GM10248 (cell line): ENCODE measurements around the gene SLC2A6.
"Not testable (repeated sequence)": the region's sequence is repeated elsewhere in the genome, so short reads cannot be mapped to it uniquely, and the experiment has no call there.

Experiments used
- CTCF ChIA-PET: fragments of 300-600 bp; sonication (Branson Sonifier 250); formaldehyde crosslinking; extraction: SDS; loops from one replicate; lab custom pipeline; 2021; ENCODE audit warnings: antibody characterized with exemption; lab: Yijun Ruan, JAX
- POLR2A ChIA-PET: fragments of 350-650 bp; sonication (Branson Sonifier 250); formaldehyde crosslinking; extraction: SDS; loops from one replicate; lab custom pipeline; 2020; ENCODE audit warnings: antibody characterized with exemption; lab: Yijun Ruan, JAX
- DNase-seq: peaks from one replicate; pipeline ENCODE4 v3.0.0; 2012; ENCODE audit errors: extremely low spot score
- TF ChIP-seq, protein P1 (sequence below): IDR thresholded peaks from 2 replicates; pipeline ENCODE4 v1.5.1; 2012; ENCODE audit warnings: mild to moderate bottlenecking, low read depth; ENCODE audit errors: extremely low read depth, missing control alignments, control extremely low read depth

The SLC2A6 gene

GRCh38 chr9:133452562-133452961 lies 26.3 kb downstream of the SLC2A6 start:
- TF ChIP-seq, protein P1, sequence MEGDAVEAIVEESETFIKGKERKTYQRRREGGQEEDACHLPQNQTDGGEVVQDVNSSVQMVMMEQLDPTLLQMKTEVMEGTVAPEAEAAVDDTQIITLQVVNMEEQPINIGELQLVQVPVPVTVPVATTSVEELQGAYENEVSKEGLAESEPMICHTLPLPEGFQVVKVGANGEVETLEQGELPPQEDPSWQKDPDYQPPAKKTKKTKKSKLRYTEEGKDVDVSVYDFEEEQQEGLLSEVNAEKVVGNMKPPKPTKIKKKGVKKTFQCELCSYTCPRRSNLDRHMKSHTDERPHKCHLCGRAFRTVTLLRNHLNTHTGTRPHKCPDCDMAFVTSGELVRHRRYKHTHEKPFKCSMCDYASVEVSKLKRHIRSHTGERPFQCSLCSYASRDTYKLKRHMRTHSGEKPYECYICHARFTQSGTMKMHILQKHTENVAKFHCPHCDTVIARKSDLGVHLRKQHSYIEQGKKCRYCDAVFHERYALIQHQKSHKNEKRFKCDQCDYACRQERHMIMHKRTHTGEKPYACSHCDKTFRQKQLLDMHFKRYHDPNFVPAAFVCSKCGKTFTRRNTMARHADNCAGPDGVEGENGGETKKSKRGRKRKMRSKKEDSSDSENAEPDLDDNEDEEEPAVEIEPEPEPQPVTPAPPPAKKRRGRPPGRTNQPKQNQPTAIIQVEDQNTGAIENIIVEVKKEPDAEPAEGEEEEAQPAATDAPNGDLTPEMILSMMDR = no peak
- DNase-seq = no peak
- CTCF ChIA-PET = interaction anchor here (1.3 kb wide), 1 partner anchor 47 kb away, joined by 3 read pairs; no protein-coding TSS in a partner anchor
- POLR2A ChIA-PET = no interaction called here

DNA sequence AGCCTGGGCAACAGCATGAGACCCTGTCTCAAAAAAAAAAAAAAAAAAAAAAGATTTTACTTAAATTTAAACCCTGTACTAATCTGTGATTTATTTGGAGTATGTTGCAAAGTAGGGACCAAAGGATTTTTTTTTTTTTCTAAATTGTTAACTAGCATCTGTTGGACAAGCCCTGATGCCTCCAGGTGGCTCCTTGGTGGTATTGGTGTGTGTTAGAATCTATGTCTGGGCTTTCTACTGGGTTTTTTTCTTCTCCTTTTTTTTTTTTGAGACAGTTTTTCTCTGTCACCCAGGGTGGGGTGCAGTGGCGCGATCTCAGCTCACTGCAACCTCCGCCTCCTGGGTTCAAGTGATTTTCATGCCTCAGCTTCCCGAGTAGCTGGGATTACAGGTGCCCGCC lies 27.0 kb downstream of the SLC2A6 start:
- DNase-seq, POLR2A ChIA-PET: not testable (repeated sequence)
- CTCF ChIA-PET = interaction anchor here (1.3 kb wide), 1 partner anchor 46 kb away, joined by 3 read pairs; no protein-coding TSS in a partner anchor

- POLR2A ChIA-PET = no interaction called here
- no peak for DNase-seq
- CTCF ChIA-PET = no interaction called here
Measured at GRCh38 chr9:133449760-133450159, 29.1 kb downstream of the SLC2A6 start.

DNA sequence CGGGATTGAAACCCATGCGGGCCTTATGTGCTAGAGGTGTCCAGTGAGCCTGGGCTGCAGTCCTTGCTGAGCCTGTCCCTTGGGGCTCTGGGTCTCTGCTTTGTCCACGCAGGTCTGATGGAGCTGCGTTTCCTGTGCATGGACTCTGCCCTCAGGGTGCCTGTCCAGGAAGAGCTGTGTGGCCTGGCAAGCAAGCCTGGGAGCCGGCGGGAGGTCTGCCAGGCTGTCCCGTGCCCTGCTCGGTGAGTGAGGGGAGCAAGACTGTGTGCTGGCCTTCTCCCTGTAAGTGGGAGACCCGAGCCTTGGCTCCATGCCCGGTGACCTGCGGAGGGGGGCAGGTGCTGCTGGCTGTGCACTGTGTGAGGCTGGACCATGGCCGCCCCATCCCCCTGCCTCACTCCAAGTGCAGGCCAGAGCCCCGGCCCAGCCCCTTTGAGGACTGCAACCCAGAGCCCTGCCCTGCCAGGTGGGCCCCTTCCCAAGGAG lies 30.4 kb downstream of the SLC2A6 start:
- CTCF ChIA-PET = no interaction called here
- POLR2A ChIA-PET = no interaction called here
- no peak for DNase-seq
- TF ChIP-seq, protein P1 = no peak

More at GRCh38 chr9:133449760-133450159, 29.1 kb downstream of the SLC2A6 start:
- TF ChIP-seq, protein P1 = no peak

DNA sequence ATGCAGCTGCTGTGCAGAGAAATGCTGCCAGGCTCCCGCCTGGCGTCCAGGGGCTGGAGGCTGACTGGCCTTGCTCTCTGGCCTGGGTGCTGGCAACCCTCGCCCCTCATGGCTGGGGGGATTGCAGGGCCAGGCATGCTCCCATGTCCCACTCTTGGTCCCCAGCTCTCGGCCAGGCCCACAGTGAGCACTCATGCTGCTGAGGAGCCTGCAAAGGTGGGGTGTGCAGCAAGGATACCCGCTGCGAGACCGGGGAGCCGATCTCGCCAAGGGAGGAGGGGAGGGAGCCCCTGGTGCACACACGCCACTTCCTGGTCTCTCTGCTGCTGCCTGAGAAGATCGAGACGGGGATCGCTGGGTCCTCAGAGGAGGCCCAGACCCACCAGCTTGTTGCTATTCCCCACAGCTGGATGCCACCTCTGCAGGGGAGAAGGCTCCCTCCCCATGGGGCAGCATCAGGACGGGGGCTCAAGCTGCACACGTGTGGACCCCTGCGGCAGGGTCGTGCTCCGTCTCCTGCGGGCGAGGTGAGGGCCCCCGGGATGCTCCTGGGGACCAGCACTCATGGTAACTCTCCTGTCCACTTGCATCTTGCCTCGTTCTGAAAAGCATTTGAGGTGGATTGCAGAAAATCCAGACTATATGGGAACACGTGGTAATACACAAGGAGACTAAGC lies 33.5 kb downstream of the SLC2A6 start:
- DNase-seq = no peak
- ChIA-PET CTCF (no interaction called here), POLR2A (interaction anchor here (0.5 kb wide), 1 partner anchor 90 kb away, joined by 3 read pairs; no protein-coding TSS in a partner anchor)
- TF ChIP-seq, protein P1 = no peak

GRCh38 chr9:133443982-133444381 lies 34.9 kb downstream of the SLC2A6 start:
- TF ChIP-seq, protein P1 = no peak
- CTCF ChIA-PET = interaction anchor here (1.0 to 1.1 kb wide), 3 partner anchors 14 to 299 kb away, joined by 3 to 4 read pairs (median 3); no protein-coding TSS in a partner anchor
- DNase-seq = no peak
- POLR2A ChIA-PET = interaction anchor here (0.5 kb wide), 1 partner anchor 15 kb away, joined by 4 read pairs; no protein-coding TSS in a partner anchor

- TF ChIP-seq, protein P1 = no peak
- POLR2A ChIA-PET = no interaction called here
- no peak for DNase-seq
- CTCF ChIA-PET = interaction anchor here (1.0 to 1.1 kb wide), 3 partner anchors 13 to 300 kb away, joined by 3 to 4 read pairs (median 3); no protein-coding TSS in a partner anchor
Measured at GRCh38 chr9:133443248-133443647, 35.7 kb downstream of the SLC2A6 start.
